Activated naive CD8-positive, alpha-beta T cell treated with anti-CD3 and anti-CD28 coated beads, Interleukin-2, amount 10 ng/mL, durations not matched to agents 7 days and 5 days (primary cell): ENCODE results near the gene CROCC. TPM values are rescaled to one million over a fixed set of nuclear protein-coding genes. Genes with fewer than 3 reads are reported as not detected.
"Not testable (repeated sequence)": the region's sequence is repeated elsewhere in the genome, so short reads cannot be mapped to it uniquely, and the experiment has no call there.

Experiments
- ATAC-seq: fragments of 150-1000 bp; cut with Tn5 transposase; one replicate; pipeline ENCODE4 v1.10.0; 2021; ENCODE audit warnings: low read depth, moderate library complexity
- POLR2A ChIA-PET: fragments of 350-600 bp; sonication (Branson Sonifier 250); formaldehyde crosslinking; loops from one replicate; lab custom pipeline; 2021; ENCODE audit warnings: antibody characterized with exemption; lab: Charles Lee
- DNase-seq: peaks from one replicate; pipeline ENCODE4 v3.0.0; 2021
- H3K27ac Mint-ChIP-seq: one replicate; pipeline ENCODE4 v1.8.0; 2022; ENCODE audit warnings: mild to moderate bottlenecking, mixed read lengths
- H3K27me3 Mint-ChIP-seq: one replicate; pipeline ENCODE4 v1.8.0; 2022; ENCODE audit warnings: mild to moderate bottlenecking, moderate library complexity, mixed read lengths
- H3K36me3 Mint-ChIP-seq: one replicate; pipeline ENCODE4 v1.8.0; 2021; ENCODE audit warnings: mild to moderate bottlenecking, mixed read lengths
- H3K4me1 Mint-ChIP-seq: one replicate; pipeline ENCODE4 v1.8.0; 2021; ENCODE audit warnings: mixed read lengths
- H3K4me3 Mint-ChIP-seq: one replicate; pipeline ENCODE4 v1.8.0; 2022; ENCODE audit warnings: mild to moderate bottlenecking, moderate library complexity, mixed read lengths
- H3K9me3 Mint-ChIP-seq: one replicate; pipeline ENCODE4 v1.8.0; 2021; ENCODE audit warnings: mixed read lengths
- total RNA-seq, 2 experiments: library from RNA; stranded (reverse); gene quantifications; one replicate each; pipeline ENCODE4 v1.2.3, GENCODE V29; 2021

Gene CROCC
- total RNA-seq, 2 experiments from 2014 or later: 63.0 to 69.8 TPM

DNA sequence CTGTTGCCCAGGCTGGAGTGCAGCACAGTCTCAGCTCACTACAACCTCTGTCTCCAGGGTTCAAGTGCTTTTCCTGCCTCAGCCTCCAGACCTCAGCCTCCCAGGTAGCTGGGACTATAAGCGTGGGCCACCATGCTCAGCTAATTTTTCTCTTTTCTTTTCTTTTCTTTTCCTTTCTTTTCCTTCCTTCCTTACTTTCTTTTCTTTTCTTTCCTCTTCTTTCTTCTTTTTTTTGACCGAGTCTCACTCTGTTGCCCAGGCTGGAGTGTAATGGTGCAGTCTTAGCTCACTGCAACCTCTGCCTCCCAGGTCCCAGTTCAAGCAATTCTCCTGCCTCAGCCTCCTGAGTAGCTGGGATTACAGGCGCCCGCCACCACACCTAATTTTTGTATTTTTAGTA is 42.4 kb downstream of the CROCC start:
- H3K4me3 Mint-ChIP-seq, H3K9me3 Mint-ChIP-seq, ATAC-seq, H3K4me1 Mint-ChIP-seq, H3K27me3 Mint-ChIP-seq, POLR2A ChIA-PET, DNase-seq, H3K36me3 Mint-ChIP-seq: not testable (repeated sequence)
- H3K27ac Mint-ChIP-seq: peak overlapping the region; percentile 45

DNA sequence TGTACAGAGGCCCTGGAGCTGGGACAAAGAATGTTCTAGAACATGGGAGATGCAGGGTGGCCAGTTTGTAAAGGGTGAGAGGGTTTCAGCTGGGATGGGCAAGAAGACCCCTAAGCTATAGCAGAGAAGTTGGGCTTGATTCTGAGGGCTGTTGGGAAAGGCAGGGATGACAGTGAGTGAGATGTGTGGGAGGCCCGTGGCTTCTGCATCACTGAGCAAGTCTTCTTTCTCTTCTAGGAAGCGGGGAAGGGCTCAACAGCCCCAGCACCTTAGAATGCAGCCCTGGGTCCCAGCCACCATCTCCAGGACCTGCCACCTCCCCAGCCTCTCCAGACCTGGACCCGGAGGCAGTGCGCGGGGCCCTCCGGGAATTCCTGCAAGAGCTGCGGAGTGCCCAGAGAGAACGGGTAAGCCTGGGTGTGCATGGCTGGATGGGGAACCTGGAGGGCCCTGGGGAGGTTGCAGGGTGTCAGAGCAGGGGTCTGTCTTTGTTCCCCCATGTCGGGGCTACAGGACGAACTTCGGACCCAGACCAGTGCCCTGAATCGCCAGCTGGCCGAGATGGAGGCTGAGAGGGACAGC is 43.8 kb downstream of the CROCC start:
- Mint-ChIP-seq H3K27ac (no peak overlapping the region), H3K4me1 (peaks cover under 1% of the 10 kb centered on the region), H3K36me3 (peaks cover 3% of the 10 kb centered on the region), H3K4me3 (no peak overlapping the region), H3K9me3 (no peaks in the 10 kb centered on the region), H3K27me3 (no peaks in the 10 kb centered on the region)
- DNase-seq: no peak
- ATAC-seq: no peak
- POLR2A ChIA-PET: no interaction called here

DNA sequence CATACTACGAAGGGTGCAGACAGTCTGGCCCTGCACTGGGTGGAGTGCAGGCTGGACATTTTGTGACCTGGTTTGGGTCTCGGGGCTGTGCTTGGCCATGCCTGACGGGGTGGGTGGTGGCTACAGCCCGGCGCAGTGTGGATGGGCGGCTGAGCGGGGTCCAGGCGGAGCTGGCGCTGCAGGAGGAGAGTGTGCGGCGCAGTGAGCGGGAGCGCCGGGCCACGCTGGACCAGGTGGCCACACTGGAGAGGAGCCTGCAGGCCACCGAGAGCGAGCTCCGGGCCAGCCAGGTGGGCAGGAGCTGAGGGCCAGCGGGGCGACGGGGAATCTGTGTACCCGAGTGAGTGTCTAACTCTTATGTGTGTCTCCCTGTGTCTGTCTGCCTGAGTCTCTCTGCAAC is 44.6 kb downstream of the CROCC start:
- ATAC-seq (no peak), DNase-seq (no peak)
- H3K4me1 Mint-ChIP-seq: no peaks in the 10 kb centered on the region
- no peaks in the 10 kb centered on the region for H3K27me3 Mint-ChIP-seq
- peaks cover 3% of the 10 kb centered on the region for H3K36me3 Mint-ChIP-seq
- H3K4me3 Mint-ChIP-seq: no peak overlapping the region
- POLR2A ChIA-PET: no interaction called here
- H3K9me3 Mint-ChIP-seq: no peaks in the 10 kb centered on the region
- H3K27ac Mint-ChIP-seq: no peak overlapping the region

DNA sequence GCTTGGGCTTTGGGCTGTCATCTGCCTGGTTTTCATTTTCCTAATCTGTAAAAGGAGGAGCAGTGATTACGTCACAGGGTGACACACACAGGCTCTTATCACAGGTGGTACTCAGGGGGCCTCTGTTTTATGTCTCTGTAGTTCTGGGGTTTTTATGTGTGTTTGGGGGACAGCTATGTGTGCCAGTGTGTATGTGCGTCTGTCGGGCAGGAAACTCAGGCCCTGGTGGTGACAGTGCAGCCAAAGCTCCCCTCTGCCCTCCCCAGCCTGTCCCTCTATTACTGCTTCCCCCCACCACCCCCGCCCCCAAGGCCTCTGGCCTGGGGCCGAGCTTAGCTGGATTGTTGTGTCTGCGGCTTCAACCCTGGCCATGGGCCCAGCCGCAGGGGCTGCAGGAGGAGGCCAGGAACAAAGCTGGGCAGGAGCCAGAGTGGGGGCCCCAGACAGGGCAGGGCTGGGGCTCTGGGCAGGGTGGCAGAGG is 45.4 kb downstream of the CROCC start:
- ATAC-seq (no peak), DNase-seq (no peak)
- POLR2A ChIA-PET: no interaction called here
- Mint-ChIP-seq H3K36me3 (peaks cover 3% of the 10 kb centered on the region), H3K9me3 (no peaks in the 10 kb centered on the region), H3K27me3 (no peaks in the 10 kb centered on the region), H3K27ac (no peak overlapping the region), H3K4me3 (no peak overlapping the region), H3K4me1 (no peaks in the 10 kb centered on the region)

DNA sequence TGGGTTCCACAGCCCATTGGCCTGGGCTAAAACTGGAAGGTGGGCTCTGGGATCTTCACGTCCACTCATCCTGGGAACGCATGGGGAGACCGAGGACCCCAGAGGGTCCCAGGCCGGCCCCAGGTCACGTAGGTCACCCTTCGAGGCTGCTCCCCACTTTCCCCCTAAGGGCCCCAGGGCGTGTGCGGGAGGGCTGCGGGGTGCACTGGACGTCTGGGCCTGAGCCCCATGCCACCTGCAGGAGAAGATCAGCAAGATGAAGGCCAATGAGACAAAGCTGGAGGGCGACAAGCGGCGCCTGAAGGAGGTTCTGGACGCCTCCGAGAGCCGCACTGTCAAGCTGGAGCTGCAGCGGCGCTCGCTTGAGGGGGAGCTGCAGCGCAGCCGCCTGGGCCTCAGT is 46.2 kb downstream of the CROCC start:
- Mint-ChIP-seq H3K9me3 (no peaks in the 10 kb centered on the region), H3K4me1 (no peaks in the 10 kb centered on the region), H3K36me3 (peaks cover 3% of the 10 kb centered on the region), H3K27me3 (no peaks in the 10 kb centered on the region), H3K4me3 (no peak overlapping the region), H3K27ac (no peak overlapping the region)
- no peak for DNase-seq
- POLR2A ChIA-PET: no interaction called here
- ATAC-seq: no peak

DNA sequence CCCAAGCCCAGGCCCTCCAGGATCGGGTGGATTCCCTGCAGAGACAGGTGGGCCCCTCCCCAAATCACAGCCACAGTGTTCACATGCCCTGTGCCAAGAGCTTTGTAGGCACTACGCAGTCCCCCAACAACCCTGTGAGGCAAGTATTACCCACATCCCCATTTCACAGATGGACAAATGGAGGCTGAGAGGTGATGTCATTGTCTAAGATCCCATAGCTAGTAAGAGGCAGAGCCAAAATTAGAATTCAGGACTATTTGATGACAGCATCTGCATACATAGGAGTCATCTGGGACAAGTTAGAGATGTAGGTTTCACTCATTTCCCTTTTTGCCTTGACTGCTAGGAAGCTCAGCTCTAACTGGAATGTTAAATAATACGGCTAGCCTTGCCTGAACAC is 46.6 kb downstream of the CROCC start:
- POLR2A ChIA-PET: no interaction called here
- Mint-ChIP-seq H3K9me3 (no peaks in the 10 kb centered on the region), H3K4me1 (no peaks in the 10 kb centered on the region), H3K27me3 (no peaks in the 10 kb centered on the region), H3K27ac (peak overlapping the region; percentile 56), H3K36me3 (peaks cover 3% of the 10 kb centered on the region), H3K4me3 (no peak overlapping the region)
- ATAC-seq (no peak), DNase-seq (no peak)

DNA sequence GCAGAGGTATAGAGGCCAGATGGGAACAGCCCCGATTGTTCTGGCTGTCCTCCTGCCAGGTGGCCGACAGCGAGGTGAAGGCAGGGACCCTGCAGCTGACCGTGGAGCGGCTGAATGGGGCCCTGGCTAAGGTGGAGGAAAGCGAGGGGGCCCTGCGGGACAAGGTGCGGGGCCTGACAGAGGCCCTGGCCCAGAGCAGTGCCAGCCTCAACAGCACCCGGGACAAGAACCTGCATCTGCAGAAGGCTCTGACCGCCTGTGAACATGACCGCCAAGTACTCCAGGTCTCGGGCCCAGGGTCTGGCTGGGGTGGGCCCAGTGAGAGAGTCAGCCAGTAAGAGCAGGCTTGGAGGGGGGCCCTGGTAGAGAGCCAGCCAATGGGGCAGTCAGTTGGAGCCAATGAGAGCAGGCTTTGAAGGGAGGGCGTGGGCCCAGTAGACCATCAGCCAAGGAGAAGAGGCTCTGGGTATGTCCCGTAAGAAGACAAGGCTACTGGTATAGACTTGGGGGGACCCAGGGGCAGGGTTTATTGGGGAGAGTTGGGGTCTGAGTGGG is 47.4 kb downstream of the CROCC start:
- POLR2A ChIA-PET: no interaction called here
- Mint-ChIP-seq H3K9me3 (no peaks in the 10 kb centered on the region), H3K4me1 (no peaks in the 10 kb centered on the region), H3K27me3 (no peaks in the 10 kb centered on the region), H3K27ac (no peak overlapping the region), H3K4me3 (no peak overlapping the region), H3K36me3 (peaks cover 3% of the 10 kb centered on the region)
- ATAC-seq (no peak), DNase-seq (no peak)

DNA sequence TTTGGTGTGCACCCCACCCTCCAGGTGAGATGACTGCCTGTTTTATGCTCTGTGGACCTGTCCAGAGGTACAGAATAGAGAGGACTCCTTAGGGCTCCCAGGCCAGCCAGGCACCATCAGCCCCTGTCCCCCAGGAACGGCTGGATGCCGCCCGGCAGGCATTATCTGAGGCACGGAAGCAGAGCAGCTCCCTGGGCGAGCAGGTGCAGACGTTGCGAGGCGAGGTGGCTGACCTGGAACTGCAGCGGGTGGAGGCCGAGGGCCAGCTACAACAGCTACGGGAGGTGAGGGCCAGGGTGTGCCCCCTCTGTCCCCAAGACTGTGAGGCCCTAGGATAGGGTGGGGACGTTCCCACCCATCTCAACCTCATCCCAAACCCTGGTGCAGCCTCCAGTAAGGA is 47.9 kb downstream of the CROCC start:
- Mint-ChIP-seq H3K27ac (no peak overlapping the region), H3K9me3 (no peaks in the 10 kb centered on the region), H3K36me3 (peaks cover 3% of the 10 kb centered on the region), H3K4me3 (no peak overlapping the region), H3K27me3 (no peaks in the 10 kb centered on the region), H3K4me1 (no peaks in the 10 kb centered on the region)
- ATAC-seq (no peak), DNase-seq (no peak)
- POLR2A ChIA-PET: no interaction called here

DNA sequence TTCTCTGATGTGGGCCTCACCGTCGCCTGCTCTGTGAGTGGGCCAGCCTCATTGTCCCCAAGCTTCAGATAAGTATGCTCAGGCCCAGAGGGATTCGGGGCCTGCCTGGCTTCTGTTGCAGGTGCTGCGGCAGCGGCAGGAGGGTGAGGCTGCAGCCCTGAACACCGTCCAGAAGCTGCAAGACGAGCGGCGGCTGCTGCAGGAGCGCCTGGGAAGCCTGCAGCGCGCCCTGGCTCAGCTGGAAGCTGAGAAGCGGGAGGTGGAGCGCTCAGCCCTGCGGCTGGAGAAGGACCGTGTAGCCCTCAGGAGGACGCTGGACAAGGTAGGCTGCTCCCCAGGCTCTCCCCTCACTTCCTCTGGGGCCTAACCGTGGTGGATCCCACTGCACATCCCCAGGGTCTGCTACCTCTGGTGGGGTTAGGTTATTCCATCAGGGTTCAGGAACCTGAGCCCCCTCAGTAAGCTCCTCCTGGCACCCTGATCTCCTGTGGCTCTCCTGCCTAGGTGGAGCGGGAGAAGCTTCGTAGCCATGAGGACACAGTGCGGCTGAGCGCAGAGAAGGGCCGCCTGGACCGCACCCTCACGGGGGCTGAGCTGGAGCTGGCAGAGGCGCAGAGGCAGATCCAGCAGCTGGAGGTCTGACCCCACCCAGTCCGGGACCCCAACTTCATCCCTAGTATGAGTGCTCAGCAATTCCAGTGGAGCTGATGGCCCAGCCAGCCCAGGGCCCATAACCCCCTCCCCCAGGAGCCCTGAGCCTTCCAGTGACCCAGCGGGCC is 48.6 kb downstream of the CROCC start:
- no peaks in the 10 kb centered on the region for H3K27me3 Mint-ChIP-seq
- H3K9me3 Mint-ChIP-seq: no peaks in the 10 kb centered on the region
- DNase-seq (no peak), ATAC-seq (no peak)
- H3K36me3 Mint-ChIP-seq: peaks cover 3% of the 10 kb centered on the region
- no peaks in the 10 kb centered on the region for H3K4me1 Mint-ChIP-seq
- no peak overlapping the region for H3K27ac Mint-ChIP-seq
- POLR2A ChIA-PET: interaction anchor here (0.6 kb wide), 1 partner anchor 27 kb away, joined by 3 read pairs; no protein-coding TSS in a partner anchor
- no peak overlapping the region for H3K4me3 Mint-ChIP-seq

DNA sequence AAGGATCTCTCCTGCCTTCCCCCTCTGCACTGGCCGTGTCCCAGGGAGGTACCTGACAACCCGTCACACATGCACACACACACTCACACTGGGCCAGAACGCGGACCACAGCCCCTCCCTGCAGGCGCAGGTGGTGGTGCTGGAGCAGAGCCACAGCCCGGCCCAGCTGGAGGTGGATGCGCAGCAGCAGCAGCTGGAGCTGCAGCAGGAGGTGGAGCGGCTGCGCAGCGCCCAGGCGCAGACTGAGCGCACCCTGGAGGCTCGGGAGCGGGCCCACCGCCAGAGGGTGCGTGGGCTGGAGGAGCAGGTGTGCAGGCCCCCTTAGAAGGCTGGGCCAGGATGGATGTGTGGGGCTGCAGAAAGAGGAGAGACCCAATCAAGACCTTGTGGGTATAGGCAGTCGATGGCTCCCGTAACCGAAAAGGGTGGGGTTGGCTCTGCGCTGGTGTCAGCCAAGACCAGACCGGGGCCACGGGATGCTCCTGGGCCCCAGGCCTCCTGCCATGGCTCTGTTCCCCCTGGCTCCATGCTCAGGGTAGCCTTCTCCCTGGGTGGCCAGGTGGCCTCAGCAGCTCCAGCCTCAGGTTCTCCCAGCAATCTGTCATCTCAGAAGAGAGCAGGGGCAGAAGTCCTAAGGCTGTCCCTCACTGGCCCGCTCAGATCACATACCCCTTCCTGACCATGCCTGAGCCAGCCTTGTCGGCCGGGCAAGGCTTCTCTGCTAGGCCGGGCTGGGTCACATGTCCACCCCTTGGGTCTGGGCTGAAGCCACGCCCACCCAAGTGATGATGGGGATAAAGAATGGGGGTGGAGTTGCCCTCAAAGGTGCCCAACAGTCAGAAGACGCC is 49.8 kb downstream of the CROCC start:
- POLR2A ChIA-PET: no interaction called here
- peaks cover 1% of the 10 kb centered on the region for H3K36me3 Mint-ChIP-seq
- no peak overlapping the region for H3K27ac Mint-ChIP-seq
- H3K4me1 Mint-ChIP-seq: no peaks in the 10 kb centered on the region
- no peaks in the 10 kb centered on the region for H3K27me3 Mint-ChIP-seq
- H3K9me3 Mint-ChIP-seq: no peaks in the 10 kb centered on the region
- ATAC-seq (no peak), DNase-seq (no peak)
- no peak overlapping the region for H3K4me3 Mint-ChIP-seq

DNA sequence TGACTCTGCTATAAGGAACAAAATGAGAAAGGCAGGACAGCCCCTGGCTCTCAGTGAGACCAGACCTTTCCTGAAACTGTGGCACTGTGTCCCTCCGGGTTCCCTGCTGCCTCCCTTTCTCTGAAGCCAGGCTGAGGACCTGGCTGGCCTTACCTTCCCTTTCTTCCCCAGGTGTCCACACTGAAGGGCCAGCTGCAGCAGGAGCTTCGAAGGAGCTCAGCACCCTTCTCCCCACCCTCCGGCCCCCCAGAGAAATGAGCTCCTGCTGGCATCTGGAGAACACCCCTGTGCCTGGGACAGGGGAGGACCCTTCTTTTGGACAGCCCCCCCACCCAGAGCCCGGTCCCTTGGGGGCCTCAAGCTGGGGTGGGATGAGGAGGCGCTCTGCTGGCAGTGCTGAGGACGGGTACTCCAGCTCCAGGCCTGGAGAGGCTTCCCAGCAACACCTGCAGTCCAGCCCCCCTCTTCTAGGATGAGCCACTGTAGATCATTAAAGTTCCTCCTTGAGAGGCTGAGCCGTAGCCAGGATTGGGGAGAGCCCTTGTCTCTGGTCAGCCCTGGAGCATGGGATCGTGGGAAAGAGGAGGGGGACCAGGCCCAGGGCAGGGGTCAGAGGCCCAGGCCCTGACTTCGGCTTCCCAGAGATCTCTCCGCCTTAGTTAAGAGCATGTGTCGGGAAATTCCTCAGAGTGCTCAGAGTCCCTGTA is 50.6 kb downstream of the CROCC start:
- Mint-ChIP-seq H3K9me3 (no peaks in the 10 kb centered on the region), H3K27ac (no peak overlapping the region), H3K4me3 (no peak overlapping the region), H3K36me3 (peaks cover 1% of the 10 kb centered on the region), H3K4me1 (no peaks in the 10 kb centered on the region), H3K27me3 (no peaks in the 10 kb centered on the region)
- ATAC-seq (no peak), DNase-seq (no peak)
- POLR2A ChIA-PET: no interaction called here

DNA sequence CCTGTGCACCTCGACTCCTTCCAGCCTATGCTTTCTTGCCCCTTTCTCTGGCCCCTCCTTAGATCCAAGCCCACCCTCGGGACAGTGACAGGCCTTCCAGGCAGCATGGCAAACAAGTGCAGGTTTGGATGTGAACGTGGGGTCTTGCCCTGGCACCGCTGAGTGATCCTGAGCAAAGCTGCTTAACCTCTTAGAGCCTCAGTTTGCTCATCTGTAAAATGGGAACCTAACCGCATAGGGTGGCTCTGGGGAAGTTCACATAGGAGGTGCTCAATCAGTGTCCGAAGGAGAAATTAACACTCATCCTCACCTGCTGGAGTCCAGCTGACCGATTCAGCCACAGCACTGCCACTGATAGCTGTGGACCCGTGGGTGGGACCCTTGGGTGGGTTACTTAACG is 51.5 kb downstream of the CROCC start:
- H3K4me3 Mint-ChIP-seq: no peak overlapping the region
- H3K9me3 Mint-ChIP-seq: no peaks in the 10 kb centered on the region
- no peaks in the 10 kb centered on the region for H3K4me1 Mint-ChIP-seq
- H3K36me3 Mint-ChIP-seq: peaks cover 1% of the 10 kb centered on the region
- ATAC-seq: no peak
- no peak overlapping the region for H3K27ac Mint-ChIP-seq
- DNase-seq: no peak
- POLR2A ChIA-PET: no interaction called here
- no peaks in the 10 kb centered on the region for H3K27me3 Mint-ChIP-seq

DNA sequence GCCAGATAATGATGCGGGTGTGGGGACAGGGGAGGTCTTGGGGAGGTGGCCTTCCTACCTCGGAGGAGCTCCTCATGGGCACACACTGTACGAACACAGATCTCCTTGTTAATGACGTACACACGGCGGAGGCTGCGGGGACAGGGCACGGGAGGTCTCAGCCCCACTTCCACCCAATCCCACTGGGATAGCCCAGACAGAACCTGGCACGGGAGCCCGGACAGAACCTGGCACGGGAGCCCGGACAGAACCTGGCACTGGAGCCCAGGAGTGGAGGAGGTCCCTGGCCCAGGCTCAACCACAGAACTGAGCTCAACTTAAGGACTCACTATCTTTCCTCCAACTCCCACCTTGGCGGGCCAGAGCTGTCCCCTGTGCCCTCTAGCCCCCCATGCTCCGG is 53.5 kb downstream of the CROCC start:
- Mint-ChIP-seq H3K27ac (no peak overlapping the region), H3K4me3 (no peak overlapping the region), H3K27me3 (peaks cover 6% of the 10 kb centered on the region), H3K4me1 (no peaks in the 10 kb centered on the region), H3K9me3 (no peaks in the 10 kb centered on the region), H3K36me3 (no peaks in the 10 kb centered on the region)
- ATAC-seq (no peak), DNase-seq (no peak)
- POLR2A ChIA-PET: no interaction called here
